Measurements from ENCODE around the gene LUZP2. TPM values are rescaled to one million over a fixed set of nuclear protein-coding genes. Genes with fewer than 3 reads are reported as not detected.

LUZP2 gene
- polyA plus RNA-seq, 1 donor from 2014 or later = 15.5 TPM

GRCh38 chr11:24560324-24560723, 63.5 kb downstream of the LUZP2 start:
- H3K27me3 ChIP-seq (ENCODE audit: insufficient read depth, low read depth, low read length) = no peaks in the 10 kb centered on the region
- H4K20me1 ChIP-seq (ENCODE audit: insufficient read depth) = no peaks in the 10 kb centered on the region
- H3K36me3 ChIP-seq (ENCODE audit: insufficient read depth, low read length) = no peaks in the 10 kb centered on the region
- TF ChIP-seq SMC3 (conservative IDR thresholded peaks at IDR 0.05; ENCODE audit: poor library complexity) (no peak), CTCF (IDR thresholded peaks at IDR 0.05; ENCODE audit: poor library complexity, severe bottlenecking) (no peak), EZH2 (IDR thresholded peaks at IDR 0.05; ENCODE audit: borderline replicate concordance, insufficient read depth, low read length, poor library complexity, severe bottlenecking) (no peak), RAD21 (conservative IDR thresholded peaks at IDR 0.05) (no peak), TAF1 (IDR thresholded peaks at IDR 0.05; ENCODE audit: low read depth) (no peak), EP300 (conservative IDR thresholded peaks at IDR 0.05; ENCODE audit: poor library complexity, severe bottlenecking) (no peak), POLR2AphosphoS5 (IDR thresholded peaks at IDR 0.05) (no peak), REST (IDR thresholded peaks at IDR 0.05; ENCODE audit: borderline replicate concordance) (no peak), MXI1 (conservative IDR thresholded peaks at IDR 0.05; ENCODE audit: poor library complexity, severe bottlenecking) (no peak)
- no peaks in the 10 kb centered on the region for H3K9me3 ChIP-seq (ENCODE audit: low read length)
- no peak overlapping the region for H3K4me2 ChIP-seq (ENCODE audit: low read length)
- H2AFZ ChIP-seq (ENCODE audit: low read depth, low read length) = no peak overlapping the region
- H3K9me2 ChIP-seq (ENCODE audit: insufficient read depth, low read length) = no peaks in the 10 kb centered on the region
- H3K4me3 ChIP-seq (ENCODE audit: low read length) = no peak overlapping the region
- no peaks in the 10 kb centered on the region for H3F3A ChIP-seq (ENCODE audit: insufficient read depth, low read length, poor library complexity, severe bottlenecking)
- H3K9ac ChIP-seq (ENCODE audit: low read length) = no peak overlapping the region
- no peaks in the 10 kb centered on the region for H3K79me2 ChIP-seq (replicated peaks; ENCODE audit: insufficient read depth, low read length)
- H3K27ac ChIP-seq (ENCODE audit: low read length) = no peak overlapping the region

DNA sequence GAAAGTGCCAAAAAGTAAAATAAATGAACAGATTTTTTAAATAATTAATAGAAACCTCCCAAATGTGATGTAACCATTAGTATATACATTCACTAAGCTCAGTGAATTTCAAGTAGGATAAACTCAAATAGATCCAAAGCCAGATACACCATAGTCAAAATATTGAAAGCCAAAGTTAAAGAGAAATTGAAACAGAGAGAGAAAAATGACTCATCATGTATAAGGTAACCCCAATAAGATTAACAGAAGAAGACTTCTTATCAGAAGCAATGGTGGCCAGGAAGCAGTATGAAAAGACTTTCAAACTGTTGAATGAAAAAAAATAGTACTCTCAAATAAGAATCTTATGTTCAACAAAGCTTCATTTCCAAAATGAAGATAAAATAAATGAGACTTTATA, 70.5 kb downstream of the LUZP2 start:
- H3K4me3 ChIP-seq (ENCODE audit: low read length) = no peak overlapping the region
- TF ChIP-seq TAF1 (IDR thresholded peaks at IDR 0.05; ENCODE audit: low read depth) = no peak
- no peak for TF ChIP-seq REST (IDR thresholded peaks at IDR 0.05; ENCODE audit: borderline replicate concordance)
- no peak for TF ChIP-seq EP300 (conservative IDR thresholded peaks at IDR 0.05; ENCODE audit: poor library complexity, severe bottlenecking)
- TF ChIP-seq SMC3 (conservative IDR thresholded peaks at IDR 0.05; ENCODE audit: poor library complexity) = no peak
- no peak for TF ChIP-seq CTCF (IDR thresholded peaks at IDR 0.05; ENCODE audit: poor library complexity, severe bottlenecking)
- no peak for TF ChIP-seq RAD21 (conservative IDR thresholded peaks at IDR 0.05)
- TF ChIP-seq EZH2 (IDR thresholded peaks at IDR 0.05; ENCODE audit: borderline replicate concordance, insufficient read depth, low read length, poor library complexity, severe bottlenecking) = no peak
- no peak for TF ChIP-seq MXI1 (conservative IDR thresholded peaks at IDR 0.05; ENCODE audit: poor library complexity, severe bottlenecking)
- TF ChIP-seq POLR2AphosphoS5 (IDR thresholded peaks at IDR 0.05) = no peak
- H3K9ac ChIP-seq (ENCODE audit: low read length) = no peak overlapping the region
- no peaks in the 10 kb centered on the region for H3K9me3 ChIP-seq (ENCODE audit: low read length)
- H3K4me2 ChIP-seq (ENCODE audit: low read length) = no peak overlapping the region
- H3K27ac ChIP-seq (ENCODE audit: low read length) = no peak overlapping the region
- H3F3A ChIP-seq (ENCODE audit: insufficient read depth, low read length, poor library complexity, severe bottlenecking) = no peaks in the 10 kb centered on the region
- no peaks in the 10 kb centered on the region for H3K9me2 ChIP-seq (ENCODE audit: insufficient read depth, low read length)
- H3K79me2 ChIP-seq (replicated peaks; ENCODE audit: insufficient read depth, low read length) = no peaks in the 10 kb centered on the region
- no peak overlapping the region for H2AFZ ChIP-seq (ENCODE audit: low read depth, low read length)
- H3K36me3 ChIP-seq (ENCODE audit: insufficient read depth, low read length) = no peaks in the 10 kb centered on the region
- no peaks in the 10 kb centered on the region for H3K27me3 ChIP-seq (ENCODE audit: insufficient read depth, low read depth, low read length)
- no peaks in the 10 kb centered on the region for H4K20me1 ChIP-seq (ENCODE audit: insufficient read depth)

Measured in neural cell (in vitro differentiated cells).